Dermis blood vessel endothelial cell (primary cell): ENCODE results near the gene HSF2BP. TPM values are rescaled to one million over a fixed set of nuclear protein-coding genes. Genes with fewer than 3 reads are reported as not detected.
"Not testable (repeated sequence)": the region's sequence is repeated elsewhere in the genome, so short reads cannot be mapped to it uniquely, and the experiment has no call there.

Experiments
- DNase-seq: peaks from one replicate; pipeline ENCODE4 v3.0.0; 2010
- total RNA-seq: library from RNA; depleted of rRNA; stranded (reverse); fragments of >200 nt; gene quantifications from 2 replicates; pipeline ENCODE4 v1.2.3, GENCODE V29; 2014

Gene HSF2BP
- total RNA-seq, 1 donor from 2014 or later = 0.68 TPM

- DNase-seq = not testable (repeated sequence)
These were observed 146.3 kb downstream of the HSF2BP start for GRCh38 chr21:43513023-43513422.

GRCh38 chr21:43511209-43511608 is 148.1 kb downstream of the HSF2BP start:
- DNase-seq = not testable (repeated sequence)

GRCh38 chr21:43510669-43511068 is 148.6 kb downstream of the HSF2BP start:
- DNase-seq = not testable (repeated sequence)

- DNase-seq = not testable (repeated sequence)
These were observed 155.4 kb downstream of the HSF2BP start for GRCh38 chr21:43503892-43504291.

GRCh38 chr21:43503075-43503750 is 156.1 kb downstream of the HSF2BP start:
- not testable (repeated sequence) for DNase-seq

GRCh38 chr21:43502407-43503071 is 156.7 kb downstream of the HSF2BP start:
- DNase-seq = not testable (repeated sequence)

- not testable (repeated sequence) for DNase-seq
These were observed 160.4 kb downstream of the HSF2BP start for GRCh38 chr21:43498924-43499323.

GRCh38 chr21:43498065-43498464 is 161.2 kb downstream of the HSF2BP start:
- not testable (repeated sequence) for DNase-seq

GRCh38 chr21:43494279-43495012 is 164.8 kb downstream of the HSF2BP start:
- not testable (repeated sequence) for DNase-seq

- DNase-seq = not testable (repeated sequence)
These were observed 165.8 kb downstream of the HSF2BP start for GRCh38 chr21:43493471-43493870.

GRCh38 chr21:43488235-43488634 is 171.1 kb downstream of the HSF2BP start:
- not testable (repeated sequence) for DNase-seq

- not testable (repeated sequence) for DNase-seq
These were observed 173.2 kb downstream of the HSF2BP start for GRCh38 chr21:43486051-43486450.

- not testable (repeated sequence) for DNase-seq
These were observed 174.3 kb downstream of the HSF2BP start for GRCh38 chr21:43485016-43485415.

- DNase-seq = not testable (repeated sequence)
These were observed 180.1 kb downstream of the HSF2BP start for GRCh38 chr21:43479197-43479596.

Other genes starting within 250 kb of the HSF2BP start
- 0.84 and 4.6 TPM in 2 replicates for gene SIK1, start 232.4 kb downstream of the HSF2BP start, total RNA-seq
- 36.1 and 40.6 TPM in 2 replicates for gene RRP1B, start 72 bp upstream of the HSF2BP start, total RNA-seq
- 47.0 and 87.4 TPM in 2 replicates for gene PDXK, start 59.6 kb upstream of the HSF2BP start, total RNA-seq
- 6.3 and 8.5 TPM in 2 replicates for gene CSTB, start 116.8 kb upstream of the HSF2BP start, total RNA-seq
- gene RRP1, start 130.1 kb upstream of the HSF2BP start, total RNA-seq = 18.4 and 22.7 TPM in 2 replicates
- 56.8 and 153 TPM in 2 replicates for gene AGPAT3, start 205.7 kb upstream of the HSF2BP start, total RNA-seq